HepG2 (cell line): Measurements from ENCODE around the gene BAIAP2L2. TPM values are rescaled to one million over a fixed set of nuclear protein-coding genes. Genes with fewer than 3 reads are reported as not detected.

Experiments used
- BCLAF1 ChIP-seq: fragments of 450-650 bp; IDR thresholded peaks from 2 replicates; pipeline ENCODE4 v1.6.1; 2017; ENCODE audit warnings: mild to moderate bottlenecking
- HCFC1 ChIP-seq: fragments of 150-350 bp; IDR thresholded peaks from 2 replicates; pipeline ENCODE4 v1.6.1; 2014; ENCODE audit warnings: low read depth, low read length
- MTF2 ChIP-seq: sonication (generic); formaldehyde crosslinking; IDR thresholded peaks from 2 replicates; pipeline ENCODE4 v1.5.0; 2020; ENCODE audit warnings: missing genetic modification reagents, borderline replicate concordance
- NR2F1 ChIP-seq, 2 experiments: fragments of 450-650 bp in 1 of 2; formaldehyde crosslinking in 1 of 2; IDR thresholded peaks; 2 replicates each; pipeline versions ENCODE4 v1.5.0 to v1.6.1; 2016 to 2020; ENCODE audit warnings: mild to moderate bottlenecking in 1 of 2, missing compliant biosample characterization in 1 of 2, missing genetic modification reagents in 1 of 2, moderate library complexity in 1 of 2
- SMAD1 ChIP-seq: sonication (generic); formaldehyde crosslinking; IDR thresholded peaks from 2 replicates; pipeline ENCODE4 v1.4.0; 2020; ENCODE audit warnings: missing genetic modification reagents, low read depth, mild to moderate bottlenecking, borderline replicate concordance
- SSRP1 ChIP-seq: IDR thresholded peaks from 2 replicates; pipeline ENCODE4 v1.6.1; 2016; ENCODE audit warnings: control low read depth
- ZHX1 ChIP-seq: sonication (generic); formaldehyde crosslinking; IDR thresholded peaks from 2 replicates; pipeline ENCODE4 v1.8.1; 2022; ENCODE audit warnings: low read depth, mild to moderate bottlenecking, missing genetic modification reagents
- ZNF564 ChIP-seq: sonication (generic); formaldehyde crosslinking; IDR thresholded peaks from 2 replicates; pipeline ENCODE4 v1.8.1; 2023; ENCODE audit warnings: mild to moderate bottlenecking, missing genetic modification reagents
- ZNF576 ChIP-seq: sonication (generic); formaldehyde crosslinking; IDR thresholded peaks from 2 replicates; pipeline ENCODE4 v1.4.0; 2020; ENCODE audit warnings: mild to moderate bottlenecking, missing genetic modification reagents
- ZSCAN21 ChIP-seq: sonication (generic); formaldehyde crosslinking; IDR thresholded peaks from 2 replicates; pipeline ENCODE4 v1.8.0; 2022; ENCODE audit warnings: mild to moderate bottlenecking, missing genetic modification reagents, moderate library complexity, borderline replicate concordance
- polyA plus RNA-seq, 8 experiments: library from polyadenylated mRNA; depleted of rRNA in 3 of 8; stranded (reverse) in 7 of 8; unstranded in 1 of 8; fragments of >200 nt; fragmentation: Illumina TruSeq in 4 of 8; extraction: Trizol in 4 of 8; gene quantifications; 2 replicates each; pipeline versions ENCODE4 v1.2.1 to v1.2.3, GENCODE V29; 2011 to 2016; ENCODE audit warnings: low read depth in 4 of 8, missing spikeins in 1 of 8, mixed read lengths in 1 of 8; ENCODE audit not compliant: insufficient read depth in 1 of 8
- total RNA-seq, 5 experiments: library from RNA; depleted of rRNA; stranded (reverse); fragments of >200 nt; fragmentation: Illumina TruSeq; extraction: Trizol; gene quantifications; 2 replicates each; pipeline ENCODE4 v1.2.3, GENCODE V29; 2016; ENCODE audit warnings: low read depth in 1 of 5
- TF ChIP-seq, protein P1 (sequence below): sonication (generic); formaldehyde crosslinking; IDR thresholded peaks from 2 replicates; pipeline ENCODE4 v1.5.0; 2020; ENCODE audit warnings: mild to moderate bottlenecking, missing genetic modification reagents, borderline replicate concordance
- TF ChIP-seq, protein P2 (sequence below): IDR thresholded peaks from 2 replicates; pipeline ENCODE4 v1.6.1; 2016; ENCODE audit warnings: missing biosample characterization, missing genetic modification reagents, low read depth
- TF ChIP-seq, protein P3 (sequence below): sonication (generic); formaldehyde crosslinking; IDR thresholded peaks from 2 replicates; pipeline ENCODE4 v1.8.0; 2022; ENCODE audit warnings: missing genetic modification reagents, mild to moderate bottlenecking, borderline replicate concordance
- TF ChIP-seq, protein P4 (sequence below): sonication (generic); formaldehyde crosslinking; IDR thresholded peaks from 2 replicates; pipeline ENCODE4 v1.5.0; 2020; ENCODE audit warnings: missing genetic modification reagents, mild to moderate bottlenecking, borderline replicate concordance

The BAIAP2L2 gene
- total and polyA plus RNA-seq, 2 of the 13 experiments (the other 11 are each of a cell fraction or from before 2014, with no cell fraction given) = 4.4 to 7.5 TPM

GRCh38 chr22:38111925-38112355 lies 1.5 kb upstream of the BAIAP2L2 start (continued):
- TF ChIP-seq, protein P1, sequence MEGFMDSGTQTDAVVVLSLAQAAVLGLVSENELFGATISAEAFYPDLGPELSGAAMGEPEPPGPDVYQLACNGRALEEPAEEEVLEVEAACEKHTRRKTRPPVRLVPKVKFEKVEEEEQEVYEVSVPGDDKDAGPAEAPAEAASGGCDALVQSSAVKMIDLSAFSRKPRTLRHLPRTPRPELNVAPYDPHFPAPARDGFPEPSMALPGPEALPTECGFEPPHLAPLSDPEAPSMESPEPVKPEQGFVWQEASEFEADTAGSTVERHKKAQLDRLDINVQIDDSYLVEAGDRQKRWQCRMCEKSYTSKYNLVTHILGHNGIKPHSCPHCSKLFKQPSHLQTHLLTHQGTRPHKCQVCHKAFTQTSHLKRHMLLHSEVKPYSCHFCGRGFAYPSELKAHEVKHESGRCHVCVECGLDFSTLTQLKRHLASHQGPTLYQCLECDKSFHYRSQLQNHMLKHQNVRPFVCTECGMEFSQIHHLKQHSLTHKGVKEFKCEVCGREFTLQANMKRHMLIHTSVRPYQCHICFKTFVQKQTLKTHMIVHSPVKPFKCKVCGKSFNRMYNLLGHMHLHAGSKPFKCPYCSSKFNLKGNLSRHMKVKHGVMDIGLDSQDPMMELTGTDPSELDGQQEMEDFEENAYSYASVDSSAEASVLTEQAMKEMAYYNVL (CRISPR knock-in tag) = no peak
- TF ChIP-seq ZNF576 (CRISPR knock-in tag) = no peak
- TF ChIP-seq HCFC1 = no peak
- 0 out of 2 replicates have a peak, but pooled peaks have one; percentile 25 for TF ChIP-seq ZSCAN21 (CRISPR knock-in tag)
- TF ChIP-seq, protein P2, sequence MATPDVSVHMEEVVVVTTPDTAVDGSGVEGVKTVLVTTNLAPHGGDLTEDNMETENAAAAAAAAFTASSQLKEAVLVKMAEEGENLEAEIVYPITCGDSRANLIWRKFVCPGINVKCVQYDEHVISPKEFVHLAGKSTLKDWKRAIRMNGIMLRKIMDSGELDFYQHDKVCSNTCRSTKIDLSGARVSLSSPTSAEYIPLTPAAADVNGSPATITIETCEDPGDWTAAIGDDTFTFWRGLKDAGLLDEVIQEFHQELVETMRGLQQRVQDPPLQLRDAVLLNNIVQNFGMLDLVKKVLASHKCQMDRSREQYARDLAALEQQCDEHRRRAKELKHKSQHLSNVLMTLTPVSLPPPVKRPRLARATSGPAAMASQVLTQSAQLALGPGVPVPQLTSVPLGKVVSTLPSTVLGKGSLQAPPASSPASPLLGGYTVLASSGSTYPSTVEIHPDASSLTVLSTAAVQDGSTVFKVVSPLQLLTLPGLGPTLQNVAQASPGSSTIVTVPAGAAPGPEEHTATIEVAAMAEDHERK = no peak
- 0 out of 2 replicates have a peak, but pooled peaks have one; percentile 29 for TF ChIP-seq SSRP1 (CRISPR knock-in tag)
- no peak for TF ChIP-seq ZNF564
- TF ChIP-seq, protein P3, sequence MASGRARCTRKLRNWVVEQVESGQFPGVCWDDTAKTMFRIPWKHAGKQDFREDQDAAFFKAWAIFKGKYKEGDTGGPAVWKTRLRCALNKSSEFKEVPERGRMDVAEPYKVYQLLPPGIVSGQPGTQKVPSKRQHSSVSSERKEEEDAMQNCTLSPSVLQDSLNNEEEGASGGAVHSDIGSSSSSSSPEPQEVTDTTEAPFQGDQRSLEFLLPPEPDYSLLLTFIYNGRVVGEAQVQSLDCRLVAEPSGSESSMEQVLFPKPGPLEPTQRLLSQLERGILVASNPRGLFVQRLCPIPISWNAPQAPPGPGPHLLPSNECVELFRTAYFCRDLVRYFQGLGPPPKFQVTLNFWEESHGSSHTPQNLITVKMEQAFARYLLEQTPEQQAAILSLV (CRISPR knock-in tag) = no peak
- no peak for TF ChIP-seq BCLAF1
- TF ChIP-seq, protein P4, sequence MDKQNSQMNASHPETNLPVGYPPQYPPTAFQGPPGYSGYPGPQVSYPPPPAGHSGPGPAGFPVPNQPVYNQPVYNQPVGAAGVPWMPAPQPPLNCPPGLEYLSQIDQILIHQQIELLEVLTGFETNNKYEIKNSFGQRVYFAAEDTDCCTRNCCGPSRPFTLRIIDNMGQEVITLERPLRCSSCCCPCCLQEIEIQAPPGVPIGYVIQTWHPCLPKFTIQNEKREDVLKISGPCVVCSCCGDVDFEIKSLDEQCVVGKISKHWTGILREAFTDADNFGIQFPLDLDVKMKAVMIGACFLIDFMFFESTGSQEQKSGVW = no peak
- TF ChIP-seq ZHX1 (CRISPR knock-in tag) = no peak
- TF ChIP-seq SMAD1 (CRISPR knock-in tag) = peak; percentile 31; the same call in 1 of the 2 replicates
- TF ChIP-seq MTF2 (CRISPR knock-in tag) = no peak
- TF ChIP-seq NR2F1 (CRISPR knock-in tag; IDR thresholded peaks at IDR 0.05) = no peak
